GM19452 (cell line): ENCODE results near the gene SV2B.
A peak's percentile ranks its signal among the peaks of the same experiment; 100 is the strongest.

Source experiments
- ATAC-seq: cut with Tn5 transposase; IDR thresholded peaks from one replicate; pipeline ENCODE4 v1.9.1; 2021; ENCODE audit not compliant: unreplicated experiment

SV2B gene

GRCh38 chr15:91263632-91264531 lies 163.8 kb downstream of the SV2B start:
- no peak for ATAC-seq

DNA sequence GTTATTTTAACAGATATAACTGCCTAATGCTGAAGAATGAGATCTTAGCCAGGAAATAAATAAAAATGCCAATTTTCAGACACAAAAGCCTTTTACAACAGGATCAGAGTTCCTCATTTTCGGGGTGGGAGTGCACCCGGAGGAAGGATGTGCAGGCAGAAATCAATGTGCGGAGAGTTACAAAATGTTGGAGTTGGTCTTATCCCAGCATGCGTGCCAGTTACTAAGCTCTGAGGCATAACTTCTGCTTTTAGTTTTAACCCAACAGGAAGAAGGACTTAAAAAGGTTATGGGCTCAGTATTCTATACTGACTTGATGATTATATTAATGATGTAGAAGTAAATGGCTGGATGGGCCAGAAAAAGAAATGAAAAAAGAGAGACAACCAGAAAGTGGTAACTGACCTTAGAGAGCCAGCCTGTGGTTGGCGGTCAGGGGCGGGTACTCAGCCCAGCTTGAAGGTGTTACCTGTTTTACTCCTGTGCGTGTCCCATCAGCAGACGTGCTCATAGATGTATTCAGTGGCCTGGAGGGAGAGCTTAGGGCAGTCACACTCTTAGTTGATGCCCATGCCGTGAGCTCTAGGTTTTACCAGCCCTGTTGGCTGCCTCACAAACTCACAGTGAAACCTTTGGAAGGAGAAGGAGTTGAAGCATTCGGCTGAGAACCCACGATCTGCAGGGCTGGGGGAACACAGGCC lies 164.7 kb downstream of the SV2B start:
- ATAC-seq, result no peak

- no peak for ATAC-seq
Observed at GRCh38 chr15:91265416-91265940, 165.4 kb downstream of the SV2B start.

GRCh38 chr15:91268510-91268909 lies 168.5 kb downstream of the SV2B start:
- no peak for ATAC-seq

DNA sequence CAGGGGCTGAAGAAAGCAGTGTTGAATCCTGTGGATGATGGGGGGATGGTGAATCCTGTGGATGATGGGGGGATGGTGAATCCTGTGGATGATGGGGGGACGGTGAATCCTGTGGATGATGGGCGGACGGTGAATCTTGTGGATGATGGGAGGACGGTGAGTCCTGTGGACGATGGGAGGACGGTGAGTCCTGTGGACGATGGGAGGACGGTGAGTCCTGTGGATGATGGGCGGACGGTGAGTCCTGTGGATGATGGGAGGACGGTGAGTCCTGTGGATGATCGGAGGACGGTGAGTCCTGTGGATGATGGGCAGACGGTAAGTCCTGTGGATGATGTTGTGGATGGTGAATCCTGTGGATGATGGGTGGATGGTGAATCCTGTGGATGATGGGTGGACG lies 170.7 kb downstream of the SV2B start:
- ATAC-seq, result no peak

GRCh38 chr15:91271565-91272153 lies 171.6 kb downstream of the SV2B start:
- no peak for ATAC-seq

DNA sequence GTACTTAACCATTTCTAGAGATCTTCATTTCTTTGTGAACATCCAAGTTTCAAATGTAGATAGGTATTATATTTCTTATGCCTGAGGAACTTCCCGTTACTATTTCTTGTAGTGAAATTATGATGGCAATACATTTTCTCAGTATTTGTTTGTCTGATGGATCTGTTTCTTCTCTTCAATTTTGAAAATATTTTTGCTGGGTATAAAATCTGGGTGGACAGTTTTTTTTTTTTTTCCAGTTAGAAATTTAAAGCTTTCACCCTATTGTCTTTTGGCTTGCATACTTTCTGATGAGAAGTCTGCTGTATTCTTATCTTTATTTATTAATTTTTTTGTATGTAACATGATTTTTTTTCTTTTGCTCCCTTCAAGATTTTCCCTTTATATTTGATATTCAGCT lies 175.8 kb downstream of the SV2B start:
- ATAC-seq, result no peak

DNA sequence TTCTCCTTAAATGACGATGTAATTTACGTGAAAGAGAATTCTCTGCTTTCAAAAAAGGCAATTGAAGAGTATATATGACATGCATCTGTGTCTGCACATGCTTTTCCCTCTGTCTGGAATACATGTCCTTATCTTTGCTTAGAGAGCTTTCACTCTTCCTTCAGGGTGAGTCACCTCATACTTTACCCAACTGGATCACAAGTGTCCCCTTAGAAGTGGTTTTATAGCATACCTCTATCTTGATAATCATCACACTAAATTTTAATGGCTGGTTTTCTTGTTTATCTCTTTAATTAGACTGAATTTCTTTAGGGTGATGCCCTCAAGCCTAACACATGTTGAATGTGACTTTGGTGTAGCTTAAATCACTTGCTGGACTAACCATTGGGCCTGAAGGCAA lies 178.9 kb downstream of the SV2B start:
- no peak for ATAC-seq

- ATAC-seq, result no peak
Observed at GRCh38 chr15:91279486-91279885, 179.4 kb downstream of the SV2B start.

DNA sequence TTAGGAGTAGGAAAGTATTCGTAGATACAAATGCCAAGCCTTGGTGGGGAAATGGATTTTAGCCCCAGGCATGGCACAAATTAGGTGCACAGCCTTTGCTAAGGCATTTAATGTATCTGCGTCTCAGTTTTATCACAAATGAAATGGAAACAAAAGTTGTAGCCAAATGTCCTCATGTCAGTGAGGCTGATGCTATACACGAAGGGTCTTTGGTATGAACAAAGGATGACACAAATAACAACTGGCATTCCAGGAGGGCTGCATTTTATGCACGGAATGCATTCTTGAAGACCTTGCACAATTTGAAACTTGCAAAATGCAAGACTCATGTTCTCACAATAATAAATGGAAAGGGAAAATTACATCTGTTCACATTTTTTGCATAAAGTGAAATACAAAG lies 181.9 kb downstream of the SV2B start:
- ATAC-seq, result no peak

DNA sequence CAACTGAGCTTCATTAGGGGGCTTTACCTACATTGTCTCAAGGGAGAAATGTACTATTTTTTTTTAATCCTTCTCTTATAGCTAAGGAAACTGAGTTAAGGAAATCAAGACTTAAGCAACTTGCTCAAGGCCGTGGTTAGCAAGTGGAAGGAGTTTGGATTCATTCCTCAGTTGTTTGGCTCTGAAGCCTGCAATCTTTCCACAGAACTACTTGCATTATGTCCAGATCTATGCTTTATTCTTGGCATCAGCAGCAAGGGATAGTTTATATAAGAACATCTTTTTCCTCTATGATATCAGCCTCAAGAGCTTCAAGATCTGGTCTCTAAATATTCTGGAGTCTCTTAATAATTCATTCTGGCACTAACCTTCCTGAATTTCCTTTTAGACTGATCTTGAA lies 182.4 kb downstream of the SV2B start:
- no peak for ATAC-seq

- no peak for ATAC-seq
Observed at GRCh38 chr15:91283155-91283554, 183.1 kb downstream of the SV2B start.

DNA sequence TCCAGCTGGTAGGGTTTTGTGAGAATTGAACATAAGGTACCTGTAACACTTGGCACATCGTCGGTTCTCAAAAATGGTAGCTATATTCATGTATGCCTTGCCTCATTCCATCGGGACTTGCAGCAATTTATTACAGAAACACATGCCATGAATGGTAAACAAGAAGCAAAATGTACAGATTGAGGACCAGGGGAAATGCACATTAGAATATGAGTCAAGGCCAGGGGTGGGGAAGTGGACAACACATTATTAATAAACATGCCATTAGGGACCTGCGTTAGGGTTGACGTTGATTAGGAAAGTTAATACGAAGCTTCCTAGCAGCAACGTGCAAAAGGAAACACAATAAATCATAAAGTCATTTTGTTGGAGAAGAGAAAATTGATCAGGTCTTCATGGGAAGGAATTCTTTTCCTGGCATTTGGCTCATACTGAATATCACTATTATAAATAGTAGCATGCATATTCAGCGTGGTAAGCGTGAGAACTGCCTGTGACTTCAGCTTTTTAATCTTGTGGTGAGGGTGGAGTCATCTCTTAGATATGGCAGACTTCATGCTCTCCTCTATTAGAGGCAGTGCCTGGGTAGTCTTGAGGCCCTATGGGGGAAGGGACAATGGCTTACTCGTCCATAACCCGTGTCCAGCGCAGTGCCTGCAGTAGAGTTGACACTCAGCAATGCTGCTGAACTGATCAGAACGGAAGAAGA lies 184.9 kb downstream of the SV2B start:
- ATAC-seq, result no peak

- no peak for ATAC-seq
Observed at GRCh38 chr15:91289324-91289723, 189.3 kb downstream of the SV2B start.

DNA sequence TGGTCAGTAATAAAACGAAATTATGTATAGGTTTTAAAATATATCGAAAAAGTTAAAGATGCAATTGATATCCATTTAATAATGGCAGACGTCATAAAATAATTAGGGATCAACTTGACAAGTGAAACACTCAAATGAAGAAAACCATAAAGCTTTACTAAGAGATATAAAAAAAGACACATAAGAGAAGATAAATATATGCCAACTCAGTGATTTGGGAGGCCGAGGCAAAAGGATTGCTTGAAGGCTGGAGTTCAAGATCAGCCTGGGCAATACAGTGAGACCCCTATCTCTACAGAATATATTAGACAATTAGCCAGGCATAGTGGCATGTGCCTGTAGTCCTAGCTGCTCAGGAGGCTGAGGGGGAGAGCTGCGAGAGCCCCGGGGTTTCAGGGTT lies 190.5 kb downstream of the SV2B start:
- no peak for ATAC-seq

DNA sequence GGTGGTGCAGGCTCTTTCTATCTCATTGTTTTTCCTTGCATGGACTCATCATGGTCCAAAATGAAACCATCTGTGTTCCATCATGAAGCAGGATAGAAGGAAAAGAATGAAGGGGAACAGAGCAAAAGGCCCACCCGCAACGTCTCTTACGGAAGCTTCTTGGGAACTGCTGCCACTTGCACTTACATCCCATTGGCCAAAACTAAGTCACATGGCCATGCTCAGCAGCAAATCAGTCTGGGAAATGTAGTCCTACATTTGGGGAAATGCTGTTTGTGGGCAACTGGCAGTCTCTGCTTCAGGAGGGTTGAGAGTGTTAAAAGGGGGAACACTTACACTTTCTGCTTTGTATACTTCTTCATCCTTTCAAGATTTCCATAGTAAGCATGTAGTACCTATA lies 191.6 kb downstream of the SV2B start:
- no peak for ATAC-seq

GRCh38 chr15:91294344-91294743 lies 194.3 kb downstream of the SV2B start:
- ATAC-seq, result no peak

GRCh38 chr15:91294795-91295194 lies 194.7 kb downstream of the SV2B start:
- no peak for ATAC-seq

- no peak for ATAC-seq
Observed at GRCh38 chr15:91298101-91298500, 198.0 kb downstream of the SV2B start.

DNA sequence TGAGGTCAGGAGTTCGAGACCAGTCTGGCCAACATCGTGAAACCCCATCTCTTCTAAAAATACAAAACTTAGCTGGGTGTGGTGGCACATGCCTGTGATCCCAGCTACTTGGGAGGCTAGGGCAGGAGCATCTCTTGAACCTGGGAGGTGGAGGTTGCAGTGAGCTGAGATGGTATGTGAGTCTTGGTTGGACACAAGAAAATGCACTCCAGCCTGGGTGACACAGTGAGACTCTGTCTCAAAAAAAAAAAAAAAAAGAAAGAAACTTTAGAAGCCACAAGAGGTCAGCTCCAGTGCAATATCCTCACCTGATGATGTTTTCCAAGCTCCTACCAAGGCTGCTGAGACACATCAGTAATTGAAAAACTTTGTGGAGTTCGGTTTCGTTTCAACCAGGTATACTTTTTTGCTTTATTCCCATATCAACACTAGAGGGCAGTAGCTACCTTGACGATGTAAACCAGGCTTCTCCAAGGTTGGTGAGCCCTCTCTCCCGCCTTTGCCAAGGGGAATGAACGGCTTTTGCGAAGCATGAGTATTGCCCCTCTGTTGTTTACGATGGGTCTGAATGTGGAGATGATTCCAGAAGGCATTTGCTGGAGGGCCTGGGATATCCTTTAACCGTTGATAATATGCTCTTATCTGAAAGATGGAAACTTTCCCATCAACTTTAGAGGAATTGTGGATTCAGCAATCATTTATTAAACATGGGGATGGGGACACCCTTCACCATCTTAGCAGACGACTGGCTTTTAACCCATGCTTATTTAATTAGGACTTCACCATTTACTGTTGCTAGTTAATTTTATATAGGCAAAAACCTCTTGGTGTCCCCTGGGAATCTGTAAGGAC lies 202.8 kb downstream of the SV2B start:
- peak; percentile 63 for ATAC-seq
